Small intestine (tissue), 7 donors: ENCODE data around the gene PLCL1. TPM values are rescaled to one million over a fixed set of nuclear protein-coding genes. Genes with fewer than 3 reads are reported as not detected.

Experiments used
- DNase-seq, 2 donors: peaks; one replicate each; pipeline versions ENCODE4 v3.0.0 to v3.0.0-alpha.2; 2013
- FAIRE-seq: peaks from 2 replicates; lab custom pipeline; 2012; peaks lifted over from hg19 to GRCh38; lab: Jason Lieb, UNC
- H3K27ac ChIP-seq, 3 donors: one replicate each; pipeline ENCODE4 v1.5.1; 2013; ENCODE audit warnings: low read length in 2 of 3, mild to moderate bottlenecking in 2 of 3, control low read depth in 1 of 3, inconsistent platforms in 1 of 3, low read depth in 1 of 3, moderate library complexity in 1 of 3
- H3K27me3 ChIP-seq, 3 donors: one replicate each; pipeline ENCODE4 v1.6.1; 2013; ENCODE audit warnings: low read length in 3 of 3, inconsistent platforms in 1 of 3; ENCODE audit not compliant: control insufficient read depth in 3 of 3, insufficient read depth in 3 of 3
- H3K36me3 ChIP-seq, 3 donors: one replicate each; pipeline ENCODE4 v1.6.1; 2013; ENCODE audit warnings: low read length in 3 of 3, inconsistent platforms in 1 of 3, low read depth in 1 of 3, mild to moderate bottlenecking in 1 of 3, moderate library complexity in 1 of 3; ENCODE audit not compliant: control insufficient read depth in 3 of 3, insufficient read depth in 2 of 3
- H3K4me1 ChIP-seq, 3 donors: one replicate each; pipeline ENCODE4 v1.6.1; 2013; ENCODE audit warnings: low read length in 2 of 3, inconsistent platforms in 1 of 3, low read depth in 1 of 3, mild to moderate bottlenecking in 1 of 3, moderate library complexity in 1 of 3; ENCODE audit not compliant: control insufficient read depth in 3 of 3, insufficient read depth in 2 of 3
- H3K4me3 ChIP-seq, 3 donors: one replicate each; pipeline ENCODE4 v1.5.1; 2013; ENCODE audit warnings: low read length in 3 of 3, control low read depth in 1 of 3, inconsistent platforms in 1 of 3, low read depth in 1 of 3, mild to moderate bottlenecking in 1 of 3, moderate library complexity in 1 of 3
- H3K9me3 ChIP-seq, 2 donors: one replicate each; pipeline ENCODE4 v1.6.1; 2013; ENCODE audit warnings: low read depth in 1 of 2, low read length in 1 of 2; ENCODE audit not compliant: control insufficient read depth in 2 of 2, insufficient read depth in 1 of 2
- WGBS, 3 donors: extraction: QIAGEN DNeasy Blood & Tissue Kit; methylation state at CpG; one replicate each; pipeline ENCODE4 v1.1.7; 2013; 5-methylcytosine and 5-hydroxymethylcytosine counted together
- polyA plus RNA-seq, 4 donors: library from polyadenylated mRNA; stranded (reverse) in 3 of 4; unstranded in 1 of 4; fragments of 200-250 nt in 3 of 4; fragments of 120-200 nt in 1 of 4; gene quantifications; one replicate each; pipeline versions ENCODE4 v1.2.1 to v1.2.3, GENCODE V29; 2013
- donor health status: healthy with polysubstance abuse.
- donor health status: control.
- donor health status: control.
- donor health status: Bipolar disorder and iron deficiency.
- donor health status: healthy.

The PLCL1 gene
- polyA plus RNA-seq, 4 donors = 0.58 to 2.3 (median 0.81) TPM; not detected in 1

DNA sequence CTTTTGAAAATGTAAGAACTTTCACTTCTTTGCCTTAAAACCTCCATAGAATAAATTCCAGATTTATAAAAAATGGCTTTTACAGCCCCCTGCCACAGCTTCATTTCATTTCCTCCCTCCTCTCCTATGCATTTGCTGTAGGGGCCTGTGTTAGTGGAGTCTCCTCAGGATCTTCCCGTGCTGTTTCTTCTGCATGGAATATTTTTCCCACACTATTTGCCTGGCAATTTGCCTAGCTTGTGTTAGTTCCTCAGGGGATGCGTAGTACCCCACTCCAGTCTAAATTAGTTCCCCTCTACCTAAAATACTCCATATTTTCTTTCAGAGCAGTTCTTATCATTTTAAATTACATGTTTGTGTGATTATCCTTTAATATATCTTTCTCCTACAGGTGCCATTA lies 262.2 kb downstream of the PLCL1 start:
- whole genome bisulfite sequencing, 3 donors = 78 to 90% (median 83%) methylated on average over 2 of the region's 2 CpGs
- DNase-seq (no peak), FAIRE-seq (no peak)
- Histone ChIP-seq H3K9me3 (no peaks in the 10 kb centered on the region), H3K27me3 (no peaks in the 10 kb centered on the region), H3K27ac (no peak overlapping the region), H3K4me3 (no peak overlapping the region), H3K36me3 (no peaks in the 10 kb centered on the region), H3K4me1 (no peaks in the 10 kb centered on the region)

DNA sequence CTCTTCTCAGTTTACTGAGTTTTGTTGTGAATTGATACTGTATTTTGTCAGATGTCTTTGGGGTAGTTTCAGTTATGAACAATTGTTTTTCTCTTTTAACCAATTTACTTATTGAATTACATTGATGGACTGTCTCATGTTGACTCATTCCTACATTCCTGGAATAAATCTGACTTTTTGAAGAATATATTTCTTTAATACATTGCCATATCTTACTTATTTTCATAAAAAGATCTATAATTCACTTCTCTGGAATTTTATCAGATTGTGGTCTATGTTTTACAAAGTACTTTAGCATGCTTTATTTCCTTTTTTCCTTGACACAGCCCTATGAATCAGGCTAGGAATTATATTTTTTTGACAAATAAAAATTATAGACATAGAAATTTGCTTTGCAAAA lies 268.3 kb downstream of the PLCL1 start:
- Histone ChIP-seq H3K27me3 (no peaks in the 10 kb centered on the region), H3K9me3 (no peaks in the 10 kb centered on the region), H3K4me3 (no peak overlapping the region), H3K36me3 (no peaks in the 10 kb centered on the region), H3K4me1 (no peaks in the 10 kb centered on the region), H3K27ac (no peak overlapping the region)
- DNase-seq = no peak
- FAIRE-seq = no peak

DNA sequence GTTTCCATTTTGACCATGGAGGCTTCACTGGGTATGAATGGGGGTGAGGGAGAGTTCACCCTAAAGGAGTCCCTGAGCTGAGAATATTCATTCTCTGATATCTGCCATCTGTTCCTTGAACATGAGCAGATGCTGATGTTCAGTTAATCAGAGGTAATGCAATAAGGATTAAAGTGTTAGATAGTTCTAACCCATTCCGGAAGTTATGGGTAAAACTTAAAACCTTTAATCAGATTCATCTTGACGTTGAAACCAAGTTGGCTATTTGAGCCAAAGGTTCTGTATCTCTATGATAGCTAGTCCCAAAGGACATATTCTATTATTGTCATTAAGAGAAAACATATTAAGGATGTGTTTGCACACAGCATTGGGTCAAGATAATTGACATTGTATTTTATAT lies 268.9 kb downstream of the PLCL1 start:
- Histone ChIP-seq H3K4me3 (no peak overlapping the region), H3K27me3 (no peaks in the 10 kb centered on the region), H3K36me3 (no peaks in the 10 kb centered on the region), H3K4me1 (no peaks in the 10 kb centered on the region), H3K27ac (no peak overlapping the region), H3K9me3 (no peaks in the 10 kb centered on the region)
- no peak for DNase-seq
- WGBS, 3 donors = 56 to 83% (median 78%) methylated on average over 2 of the region's 2 CpGs
- FAIRE-seq = no peak

DNA sequence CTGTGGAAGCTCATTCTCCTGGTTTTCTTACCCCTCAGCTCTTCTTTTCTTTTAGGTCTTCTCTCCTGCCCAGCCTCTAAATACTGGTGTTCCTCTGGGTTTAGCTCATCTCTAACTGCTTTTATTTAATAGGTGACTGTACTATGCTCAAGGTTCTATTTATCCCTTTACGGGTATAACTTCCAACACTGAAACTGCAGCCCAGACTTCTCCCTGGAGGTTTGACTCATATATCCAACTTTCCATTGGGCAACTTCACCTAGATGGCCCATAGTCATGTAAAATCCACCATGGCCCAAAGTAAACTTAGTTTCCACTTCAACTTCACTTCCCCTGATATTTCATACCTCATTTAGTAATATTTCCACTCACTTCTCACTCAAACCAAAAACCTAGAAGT lies 273.1 kb downstream of the PLCL1 start:
- no peak for FAIRE-seq
- Histone ChIP-seq H3K4me1 (no peaks in the 10 kb centered on the region), H3K36me3 (no peaks in the 10 kb centered on the region), H3K27ac (no peak overlapping the region), H3K27me3 (no peaks in the 10 kb centered on the region), H3K9me3 (no peaks in the 10 kb centered on the region), H3K4me3 (no peak overlapping the region)
- 88 to 97% (median 94%) methylated on average over 1 of the region's 1 CpG for WGBS, 3 donors
- DNase-seq = no peak

DNA sequence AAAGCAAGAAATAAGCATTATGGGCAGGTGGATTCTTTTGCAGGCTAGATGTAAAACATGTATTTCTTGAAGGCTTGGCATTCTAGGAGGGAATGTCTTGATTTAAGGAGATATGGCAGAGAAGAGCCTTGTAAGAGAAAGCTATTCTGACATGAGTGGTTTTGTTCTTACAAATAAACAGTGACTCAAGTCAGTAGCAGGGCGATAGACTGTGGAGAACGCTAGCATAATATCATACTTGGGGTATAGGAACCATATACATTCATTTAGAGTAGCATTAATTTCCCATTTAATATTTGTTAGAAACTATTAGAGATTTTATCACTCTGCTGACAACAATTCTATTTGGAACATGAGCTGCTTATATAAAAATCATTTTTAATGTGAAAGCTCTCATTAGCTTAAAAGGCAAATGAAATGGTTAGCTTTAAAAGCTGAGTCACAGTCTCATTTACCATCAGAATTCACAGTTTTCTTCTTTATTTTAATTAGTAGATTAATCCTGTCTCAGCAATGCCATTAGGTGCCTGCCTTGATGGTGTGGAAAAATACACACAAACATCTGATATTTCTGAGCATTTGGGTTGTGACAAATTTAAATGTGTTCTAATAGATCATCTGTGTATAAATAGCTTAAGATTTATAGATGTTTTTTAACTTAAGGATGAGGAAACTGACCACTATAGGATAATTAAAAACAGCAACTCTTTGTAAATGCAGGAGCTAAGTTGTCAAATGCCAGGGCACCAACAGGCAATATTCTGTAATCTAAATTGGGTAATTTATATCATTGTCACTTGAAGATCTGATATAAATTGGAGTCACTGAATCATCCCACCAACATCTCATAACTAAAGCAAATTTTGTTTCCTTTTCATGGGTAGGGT lies 276.7 kb downstream of the PLCL1 start:
- Histone ChIP-seq H3K4me3 (no peak overlapping the region), H3K27ac (no peak overlapping the region), H3K36me3 (no peaks in the 10 kb centered on the region), H3K9me3 (no peaks in the 10 kb centered on the region), H3K27me3 (no peaks in the 10 kb centered on the region), H3K4me1 (no peaks in the 10 kb centered on the region)
- FAIRE-seq (no peak), DNase-seq (no peak)
- WGBS, 3 donors = 75 to 84% (median 80%) methylated on average over 2 of the region's 2 CpGs

DNA sequence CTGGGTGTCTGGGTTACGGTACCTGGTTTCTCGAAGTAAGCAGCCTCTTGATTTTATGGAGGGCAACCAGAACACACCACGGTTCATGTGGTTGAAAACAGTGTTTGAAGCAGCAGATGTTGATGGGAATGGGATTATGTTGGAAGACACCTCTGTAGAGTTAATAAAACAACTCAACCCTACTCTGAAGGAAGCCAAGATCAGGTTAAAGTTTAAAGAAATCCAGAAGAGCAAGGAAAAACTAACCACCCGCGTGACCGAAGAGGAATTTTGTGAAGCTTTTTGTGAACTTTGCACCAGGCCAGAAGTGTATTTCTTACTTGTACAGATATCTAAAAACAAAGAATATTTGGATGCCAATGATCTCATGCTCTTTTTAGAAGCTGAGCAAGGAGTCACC lies 279.8 kb downstream of the PLCL1 start:
- H3K27me3 ChIP-seq = no peaks in the 10 kb centered on the region
- H3K9me3 ChIP-seq = no peaks in the 10 kb centered on the region
- WGBS, 3 donors = 89 to 94% (median 91%) methylated on average over 6 of the region's 6 CpGs
- H3K4me3 ChIP-seq = no peak overlapping the region
- no peak overlapping the region for H3K27ac ChIP-seq
- no peak for DNase-seq
- FAIRE-seq = no peak
- H3K36me3 ChIP-seq = no peaks in the 10 kb centered on the region
- no peaks in the 10 kb centered on the region for H3K4me1 ChIP-seq

DNA sequence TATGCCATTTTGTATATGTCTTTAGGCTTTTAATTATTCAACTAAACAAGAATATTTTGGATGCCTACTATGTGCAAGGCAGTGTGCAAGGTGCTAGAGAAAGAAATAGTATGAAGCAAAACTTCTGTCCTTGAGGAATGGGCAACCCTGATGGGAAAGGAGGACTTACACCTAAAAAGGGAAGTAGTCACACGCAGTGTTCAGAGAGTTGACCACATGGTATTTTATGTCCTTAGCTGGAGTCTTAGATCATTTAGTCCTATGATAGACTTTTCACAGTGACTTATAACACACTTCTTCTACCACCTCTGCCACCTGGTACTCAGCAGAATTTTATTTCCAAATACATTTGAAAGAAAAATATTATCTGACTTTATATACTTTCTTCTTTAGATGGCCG lies 291.6 kb downstream of the PLCL1 start:
- Histone ChIP-seq H3K4me1 (no peaks in the 10 kb centered on the region), H3K9me3 (no peaks in the 10 kb centered on the region), H3K4me3 (no peak overlapping the region), H3K27me3 (no peaks in the 10 kb centered on the region), H3K27ac (no peak overlapping the region), H3K36me3 (no peaks in the 10 kb centered on the region)
- DNase-seq (no peak), FAIRE-seq (no peak)
- 75 to 91% (median 87%) methylated on average over 2 of the region's 2 CpGs for WGBS, 3 donors

DNA sequence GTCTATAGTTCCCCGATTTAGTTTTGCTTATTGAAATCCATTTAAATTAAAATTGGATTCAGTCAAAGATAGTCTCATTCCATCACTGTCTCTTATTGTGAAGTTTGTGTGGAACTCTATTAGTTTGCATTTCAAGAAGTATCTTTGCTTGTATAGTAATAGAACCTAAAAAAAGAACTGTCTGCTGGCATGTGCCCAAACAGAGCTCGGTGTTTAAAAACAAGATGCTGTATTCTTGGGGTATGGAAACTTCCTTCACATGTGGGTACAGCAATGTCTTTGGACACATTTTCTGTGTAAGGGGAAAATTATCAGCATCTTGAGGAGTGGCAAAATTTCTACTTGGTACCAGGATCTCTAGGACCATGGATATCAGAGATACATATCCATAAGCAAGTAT lies 292.6 kb downstream of the PLCL1 start:
- Histone ChIP-seq H3K9me3 (no peaks in the 10 kb centered on the region), H3K36me3 (no peaks in the 10 kb centered on the region), H3K27ac (no peak overlapping the region), H3K4me3 (no peak overlapping the region), H3K4me1 (no peaks in the 10 kb centered on the region), H3K27me3 (no peaks in the 10 kb centered on the region)
- FAIRE-seq (no peak), DNase-seq (no peak)
- 74 to 89% (median 87%) methylated on average over 2 of the region's 2 CpGs for WGBS, 3 donors

DNA sequence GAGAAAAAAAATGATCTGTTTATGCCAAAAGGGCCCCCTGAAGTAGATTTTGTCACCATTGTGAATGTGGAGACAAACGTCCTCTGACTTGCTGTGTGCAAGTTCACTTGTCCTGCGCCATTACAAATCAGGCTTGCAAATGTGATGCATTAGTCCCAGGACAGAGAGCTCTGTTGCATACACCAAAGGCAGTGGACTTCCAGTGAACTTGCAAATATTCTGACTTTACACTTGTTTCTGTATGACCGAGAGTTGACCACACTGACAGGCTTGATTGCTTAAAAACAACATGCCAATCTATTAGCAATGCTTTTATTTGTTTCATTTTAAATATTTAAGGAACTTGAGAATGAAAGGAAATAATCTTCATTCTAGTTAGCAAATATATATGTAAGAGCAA lies 293.2 kb downstream of the PLCL1 start:
- Histone ChIP-seq H3K9me3 (no peaks in the 10 kb centered on the region), H3K4me3 (no peak overlapping the region), H3K27ac (no peak overlapping the region), H3K36me3 (no peaks in the 10 kb centered on the region), H3K4me1 (no peaks in the 10 kb centered on the region), H3K27me3 (no peaks in the 10 kb centered on the region)
- FAIRE-seq = no peak
- DNase-seq = no peak
- WGBS, 3 donors = 61 to 82% (median 71%) methylated on average over 3 of the region's 3 CpGs
